GM12873 (cell line): ENCODE measurements around the gene RAB11FIP4.

Experiments used
- CTCF ChIP-seq: IDR thresholded peaks from 2 replicates; pipeline ENCODE4 v1.5.1; 2012; ENCODE audit warnings: low read depth, mild to moderate bottlenecking, moderate library complexity, low read length, control low read depth; ENCODE audit not compliant: insufficient read depth; ENCODE audit errors: missing control alignments

RAB11FIP4 gene

DNA sequence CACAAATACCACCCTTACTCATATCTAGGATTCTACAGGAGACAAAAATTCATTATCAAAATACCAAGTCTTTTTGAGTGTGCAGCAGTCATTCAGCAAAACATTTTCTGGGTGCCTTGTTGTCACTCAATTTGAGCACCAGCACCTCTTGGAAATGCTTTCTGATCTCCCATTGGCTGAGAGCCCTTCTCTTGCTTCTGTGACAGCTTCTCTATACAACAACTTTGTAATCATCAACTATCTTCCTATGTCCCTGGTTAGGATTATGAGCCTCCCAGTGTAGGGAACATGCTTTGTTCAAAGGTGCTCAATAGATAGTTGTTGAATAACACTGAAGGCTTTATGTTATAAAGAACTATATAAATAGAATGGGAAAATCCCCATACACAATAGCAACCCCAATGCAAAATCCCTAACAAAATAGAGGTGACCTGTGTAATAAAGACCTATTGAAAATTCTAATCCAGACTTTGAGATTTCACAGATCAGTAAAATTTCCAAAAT, 10.3 kb upstream of the RAB11FIP4 start:
- TF ChIP-seq CTCF = no peak

DNA sequence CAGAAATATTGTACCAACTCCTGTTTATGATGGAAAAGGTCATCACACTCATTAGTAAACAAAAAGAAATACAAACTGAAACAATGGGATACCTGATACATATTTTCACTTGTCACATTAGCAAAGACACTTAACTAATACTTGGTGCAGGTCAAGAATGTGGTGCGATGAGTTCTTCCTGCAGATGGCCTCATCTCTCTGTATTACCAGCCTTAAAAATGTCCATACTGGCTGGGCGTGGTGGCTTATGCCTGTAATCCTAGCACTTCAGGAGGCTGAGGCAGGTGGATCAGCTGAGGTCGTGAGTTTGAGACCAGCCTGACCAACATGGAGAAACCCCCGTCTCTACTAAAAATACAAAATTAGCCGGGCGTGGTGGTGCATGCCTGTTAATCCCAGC, 8.0 kb upstream of the RAB11FIP4 start:
- TF ChIP-seq CTCF = peak; percentile 24

DNA sequence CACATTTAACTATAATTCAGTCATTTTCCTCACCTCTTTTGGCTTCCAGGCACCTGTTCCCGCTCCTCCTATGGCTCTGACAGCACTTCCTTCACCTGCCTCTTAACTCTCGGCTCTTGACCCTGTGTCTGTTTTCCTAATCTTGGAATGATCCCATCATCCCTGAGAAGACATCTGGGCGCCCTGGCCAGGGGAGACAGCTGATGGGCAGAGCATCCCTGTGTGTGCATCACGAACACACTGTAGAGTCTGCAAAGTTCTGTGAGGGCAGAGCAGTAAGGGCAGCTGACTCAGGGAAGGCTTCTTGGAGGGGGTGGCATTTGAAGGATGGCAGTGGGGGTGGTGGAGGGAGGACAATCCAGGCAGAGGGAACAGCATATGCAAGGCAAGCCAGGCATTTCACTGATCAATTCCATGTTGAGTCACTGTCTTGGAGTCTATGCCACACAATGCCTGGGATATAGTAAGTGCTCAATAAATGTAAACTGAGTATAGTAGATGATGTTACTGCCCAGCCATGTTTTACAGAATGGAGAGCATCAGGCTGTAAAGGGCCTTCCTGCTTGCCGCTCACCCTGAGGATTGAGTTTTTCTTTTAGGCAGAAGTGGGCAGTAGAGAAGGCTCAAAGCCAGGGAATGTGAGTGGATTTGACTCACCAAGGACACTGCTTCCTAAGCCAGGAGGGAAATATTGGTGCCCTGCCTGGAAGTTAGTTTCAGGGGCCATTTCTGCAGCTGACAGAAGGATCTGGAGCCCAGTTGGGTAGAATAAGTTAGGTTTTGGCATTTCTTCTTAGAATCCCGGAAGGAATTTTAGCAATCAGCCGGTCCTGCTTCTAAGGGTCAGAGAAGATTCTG, 5.8 kb upstream of the RAB11FIP4 start:
- TF ChIP-seq CTCF = no peak

GRCh38 chr17:31386542-31387075, 4.9 kb upstream of the RAB11FIP4 start:
- TF ChIP-seq CTCF = no peak

DNA sequence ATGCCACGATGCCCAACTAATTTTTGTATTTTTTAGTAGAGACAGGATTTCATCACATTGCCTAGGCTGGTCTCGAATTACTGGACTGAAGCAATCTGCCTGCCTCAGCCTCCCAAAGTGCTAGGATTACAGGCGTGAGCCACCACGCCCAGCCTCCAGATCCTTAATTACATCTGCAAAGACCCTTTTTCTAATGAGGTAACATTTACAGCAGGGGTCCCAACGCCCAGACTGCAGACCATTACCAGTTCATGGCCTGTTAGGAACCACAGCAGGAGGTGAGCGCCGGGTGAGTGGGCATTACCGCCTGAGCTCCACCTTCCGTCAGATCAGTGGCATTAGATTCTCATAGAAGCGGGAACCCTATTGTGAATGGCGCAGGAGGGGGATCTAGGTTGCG, 4.0 kb upstream of the RAB11FIP4 start:
- TF ChIP-seq CTCF = no peak

GRCh38 chr17:31388351-31388750, 3.1 kb upstream of the RAB11FIP4 start:
- no peak for TF ChIP-seq CTCF

DNA sequence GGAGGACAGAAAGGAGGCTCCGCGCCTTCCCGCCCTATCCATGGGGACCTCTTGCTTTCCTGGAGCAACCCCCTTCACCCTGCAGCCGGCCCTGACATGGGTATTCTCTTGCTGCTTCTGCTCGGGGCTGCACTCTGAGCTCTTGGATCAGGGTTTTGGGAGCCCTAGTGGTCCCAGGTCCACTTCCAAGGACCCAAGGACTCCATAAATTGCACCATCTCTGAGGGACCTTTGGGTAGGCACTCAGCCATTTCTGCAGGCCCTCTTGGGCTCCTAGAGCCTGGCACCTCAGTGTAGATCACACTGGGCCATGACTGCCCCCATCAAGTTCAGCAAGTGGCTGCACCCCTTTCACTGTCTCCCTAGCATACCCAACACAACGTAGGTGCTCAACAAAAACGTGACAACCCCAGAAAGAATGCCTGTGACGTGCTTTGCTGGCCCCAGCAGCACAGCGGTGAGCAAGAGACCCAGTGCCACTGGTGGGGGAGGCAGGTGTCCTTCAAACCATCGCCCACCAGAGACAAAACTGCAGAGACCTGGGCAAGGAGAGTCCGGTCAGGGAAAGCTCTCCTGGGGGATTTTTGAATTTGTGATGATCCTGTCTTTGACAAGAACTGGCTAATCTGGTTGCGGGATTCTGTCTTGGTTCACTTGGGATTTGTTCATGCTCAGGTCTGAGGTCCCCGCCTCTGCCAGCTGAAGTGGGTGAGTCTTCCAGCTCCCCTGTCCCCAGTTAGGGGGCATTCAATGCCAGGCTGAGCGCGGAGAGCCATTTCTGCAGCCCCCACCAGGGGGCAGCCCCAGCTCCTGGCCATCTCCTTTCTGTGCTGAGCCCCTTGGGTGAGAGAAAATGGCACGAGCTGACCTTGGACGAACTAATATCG, 2.5 kb upstream of the RAB11FIP4 start:
- peak; percentile 80 for TF ChIP-seq CTCF
